ENCODE measurements around the gene HDAC7. TPM values are rescaled to one million over a fixed set of nuclear protein-coding genes. Genes with fewer than 3 reads are reported as not detected.
A peak's percentile ranks its signal among the peaks of the same experiment; 100 is the strongest.

The HDAC7 gene
- total RNA-seq, 1 donor from 2014 or later: 92.2 TPM

- H3K4me1 Mint-ChIP-seq (ENCODE audit: low read depth, unreplicated experiment): peaks cover 21% of the 10 kb centered on the region
- Histone ChIP-seq H3K9me3 (ENCODE audit: insufficient read depth, low read depth, low read length) (no peaks in the 10 kb centered on the region), H3K4me2 (ENCODE audit: low read length) (no peak overlapping the region), H3K4me3 (ENCODE audit: insufficient read depth, low read depth, low read length) (no peak overlapping the region), H2AFZ (ENCODE audit: low read depth, low read length) (no peak overlapping the region), H3K36me3 (ENCODE audit: insufficient read depth, low read length) (no peaks in the 10 kb centered on the region), H3K27me3 (ENCODE audit: insufficient read depth, low read length) (no peaks in the 10 kb centered on the region), H4K20me1 (ENCODE audit: insufficient read depth, low read length) (peaks cover 8% of the 10 kb centered on the region), H3K27ac (ENCODE audit: low read depth, low read length) (no peak overlapping the region), H3K9ac (ENCODE audit: low read length) (no peak overlapping the region), H3K4me1 (ENCODE audit: insufficient read depth, low read length) (no peaks in the 10 kb centered on the region), H3K79me2 (ENCODE audit: insufficient read depth, low read length) (no peaks in the 10 kb centered on the region)
- FAIRE-seq (no peak), DNase-seq (ENCODE audit: low read depth) (no peak)
- peak overlapping the region; percentile 34 for H3K27ac Mint-ChIP-seq (ENCODE audit: unreplicated experiment)
- no peaks in the 10 kb centered on the region for H3K9me3 Mint-ChIP-seq (ENCODE audit: unreplicated experiment)
- H3K36me3 Mint-ChIP-seq (ENCODE audit: low read depth, unreplicated experiment): no peaks in the 10 kb centered on the region
- TF ChIP-seq CTCF (IDR thresholded peaks at IDR 0.05; ENCODE audit: insufficient read depth, low read depth, low read length) (no peak), EZH2 (IDR thresholded peaks at IDR 0.05; ENCODE audit: insufficient read depth, low read length) (no peak)
- peak overlapping the region; percentile 87 for H3K4me3 Mint-ChIP-seq (ENCODE audit: unreplicated experiment)
- H3K27me3 Mint-ChIP-seq (ENCODE audit: low read depth, unreplicated experiment): no peaks in the 10 kb centered on the region
These were observed 45.0 kb downstream of the HDAC7 start for GRCh38 chr12:47774663-47775062.

- Mint-ChIP-seq H3K27me3 (ENCODE audit: low read depth, unreplicated experiment) (no peaks in the 10 kb centered on the region), H3K36me3 (ENCODE audit: low read depth, unreplicated experiment) (no peaks in the 10 kb centered on the region), H3K27ac (ENCODE audit: unreplicated experiment) (peak overlapping the region; percentile 34), H3K9me3 (ENCODE audit: unreplicated experiment) (no peaks in the 10 kb centered on the region), H3K4me1 (ENCODE audit: low read depth, unreplicated experiment) (peaks cover 21% of the 10 kb centered on the region), H3K4me3 (ENCODE audit: unreplicated experiment) (peak overlapping the region; percentile 87)
- Histone ChIP-seq H3K27ac (ENCODE audit: low read depth, low read length) (no peak overlapping the region), H4K20me1 (ENCODE audit: insufficient read depth, low read length) (peaks cover 2% of the 10 kb centered on the region), H3K79me2 (ENCODE audit: insufficient read depth, low read length) (no peaks in the 10 kb centered on the region), H3K9ac (ENCODE audit: low read length) (peak overlapping the region; percentile 67), H3K27me3 (ENCODE audit: insufficient read depth, low read length) (no peaks in the 10 kb centered on the region), H3K4me2 (ENCODE audit: low read length) (peak overlapping the region; percentile 96), H2AFZ (ENCODE audit: low read depth, low read length) (peak overlapping the region; percentile 65), H3K36me3 (ENCODE audit: insufficient read depth, low read length) (no peaks in the 10 kb centered on the region), H3K9me3 (ENCODE audit: insufficient read depth, low read depth, low read length) (no peaks in the 10 kb centered on the region), H3K4me1 (ENCODE audit: insufficient read depth, low read length) (no peaks in the 10 kb centered on the region), H3K4me3 (ENCODE audit: insufficient read depth, low read depth, low read length) (peak overlapping the region; percentile 62)
- FAIRE-seq (no peak), DNase-seq (ENCODE audit: low read depth) (no peak)
- TF ChIP-seq EZH2 (IDR thresholded peaks at IDR 0.05; ENCODE audit: insufficient read depth, low read length): no peak
- TF ChIP-seq CTCF (IDR thresholded peaks at IDR 0.05; ENCODE audit: insufficient read depth, low read depth, low read length): no peak
These were observed 45.7 kb downstream of the HDAC7 start for GRCh38 chr12:47773858-47774580.

All from astrocyte (in vitro differentiated cells and primary cell).